GM12878 (cell line): Measurements from ENCODE around the gene TXNL4A. TPM values are rescaled to one million over a fixed set of nuclear protein-coding genes. Genes with fewer than 3 reads are reported as not detected.

Source experiments
- ATAC-seq: fragments of 200-7000 bp; cut with Tn5 transposase; 3 replicates; pipeline ENCODE4 v1.9.1; 2020; ENCODE audit warnings: mild to moderate bottlenecking, moderate library complexity
- BruUV-seq: library from RNA; stranded (reverse); fragments of 400-500 nt; replicated peaks from 2 replicates; lab custom pipeline; 2021; lab: Mats Ljungman, UMichigan
- CTCF ChIA-PET: fragments of 300-600 bp; sonication (Branson Sonifier 250); formaldehyde crosslinking; extraction: SDS; loops from one replicate; lab custom pipeline; 2021; ENCODE audit warnings: inconsistent platforms; lab: Yijun Ruan, JAX
- POLR2A ChIA-PET: fragments of 350-600 bp; formaldehyde crosslinking; extraction: SDS; loops from one replicate; lab custom pipeline; 2021; ENCODE audit warnings: inconsistent platforms; lab: Charles Lee
- RAD21 ChIA-PET: fragments of 300-600 bp; sonication (Branson Sonifier 250); formaldehyde crosslinking; loops from one replicate; lab custom pipeline; 2023; ENCODE audit warnings: antibody characterized with exemption; ENCODE audit not compliant: unreplicated experiment; lab: Charles Lee
- SMC1A ChIA-PET: fragments of 300-600 bp; sonication (Branson Sonifier 250); formaldehyde crosslinking; loops from one replicate; lab custom pipeline; 2023; ENCODE audit not compliant: unreplicated experiment, uncharacterized antibody; lab: Charles Lee
- DNase-seq: peaks from one replicate; pipeline ENCODE4 v3.0.0-alpha.2; 2011; ENCODE audit warnings: low read depth, low spot score
- FAIRE-seq: peaks from 3 replicates; lab custom pipeline; 2011; peaks lifted over from hg19 to GRCh38; lab: Jason Lieb, UNC
- H2AFZ ChIP-seq: 2 replicates; pipeline ENCODE4 v1.6.0; 2011; ENCODE audit warnings: low read depth, low read length, control low read depth; ENCODE audit not compliant: control insufficient read depth
- H3K27ac ChIP-seq: 2 replicates; pipeline ENCODE4 v1.5.1; 2011; ENCODE audit warnings: control low read depth; ENCODE audit not compliant: control insufficient read depth, insufficient read depth
- H3K27me3 ChIP-seq, 2 experiments: replicated peaks in 1 of 2; 2 replicates each; pipeline versions ENCODE4 v1.6.0 to v1.6.1; 2011; ENCODE audit warnings: low read length in 1 of 2; ENCODE audit not compliant: control insufficient read depth in 2 of 2, insufficient read depth in 2 of 2
- H3K36me3 ChIP-seq, 2 experiments: 2 replicates each; pipeline ENCODE4 v1.5.1; 2011; ENCODE audit warnings: low read length in 1 of 2; ENCODE audit not compliant: control insufficient read depth in 2 of 2, insufficient read depth in 2 of 2
- H3K4me1 ChIP-seq: 2 replicates; pipeline ENCODE4 v1.6.1; 2011; ENCODE audit warnings: mild to moderate bottlenecking, low read length, moderate library complexity, mixed read lengths; ENCODE audit not compliant: control insufficient read depth, insufficient read depth
- H3K4me2 ChIP-seq: 2 replicates; pipeline ENCODE4 v1.6.0; 2011; ENCODE audit warnings: control low read depth; ENCODE audit not compliant: control insufficient read depth, insufficient read depth
- H3K4me3 ChIP-seq: fragments of 200-600 bp; sonication (generic); 2 replicates; pipeline ENCODE4 v1.5.1; 2016
- H3K79me2 ChIP-seq: 2 replicates; pipeline ENCODE4 v1.6.0; 2011; ENCODE audit warnings: low read length; ENCODE audit not compliant: control insufficient read depth, insufficient read depth
- H3K9ac ChIP-seq: 2 replicates; pipeline ENCODE4 v1.8.0; 2011; ENCODE audit warnings: low read length, control low read depth, mixed read lengths; ENCODE audit not compliant: control insufficient read depth, insufficient read depth
- H3K9me3 ChIP-seq: replicated peaks from 3 replicates; pipeline ENCODE4 v1.5.1; 2011; ENCODE audit warnings: mild to moderate bottlenecking, low read length; ENCODE audit not compliant: control insufficient read depth, insufficient read depth
- H4K20me1 ChIP-seq: 2 replicates; pipeline ENCODE4 v1.6.0; 2011; ENCODE audit not compliant: control insufficient read depth, insufficient read depth
- FOXK2 ChIP-seq: fragments of 450-650 bp; IDR thresholded peaks from 2 replicates; pipeline ENCODE4 v1.6.1; 2017; ENCODE audit warnings: mild to moderate bottlenecking, moderate library complexity
- SRF ChIP-seq, 2 experiments: IDR thresholded peaks; 2 replicates each; pipeline ENCODE4 v1.6.1; 2011; ENCODE audit warnings: low read depth in 2 of 2, low read length in 2 of 2, mild to moderate bottlenecking in 1 of 2, moderate library complexity in 1 of 2
- WGBS: methylation state at CpG from one replicate; pipeline ENCODE4 v1.1.6; 2016; ENCODE audit warnings: low lambda C conversion rate; ENCODE audit not compliant: insufficient replicate concordance, insufficient coverage; ENCODE audit errors: missing lambda C conversion rate; 5-methylcytosine and 5-hydroxymethylcytosine counted together
- in situ Hi-C: fragments of 300-500 bp; cut with MboI; formaldehyde crosslinking; loops from 9 replicates; pipeline ENCODE4 v1.14.3; 2018; ENCODE audit warnings: mixed read lengths
- intact Hi-C: fragments of 100-400 bp; cut with micrococcal nuclease; formaldehyde crosslinking; loops from one replicate; pipeline ENCODE4 v1.14.2; 2022; ENCODE audit not compliant: unreplicated experiment
- polyA plus RNA-seq, 11 experiments: library from polyadenylated mRNA; depleted of rRNA in 4 of 11; unstranded in 6 of 11; stranded (reverse) in 5 of 11; fragments of >200 nt; fragmentation: Nextera tagmentation in 4 of 11; fragmentation: Illumina TruSeq in 1 of 11; extraction: Ambion mirVana in 4 of 11; extraction: Trizol in 1 of 11; gene quantifications; 1 replicate in 1 of 11; 2 replicates in 10 of 11; pipeline versions ENCODE4 v1.2.1 to v1.2.3, GENCODE V29; 2011 to 2016; ENCODE audit warnings: inconsistent platforms in 2 of 11, missing spikeins in 2 of 11, low read depth in 1 of 11
- total RNA-seq, 4 experiments: library from RNA; depleted of rRNA in 3 of 4; stranded (reverse); fragments of >200 nt in 3 of 4; fragmentation: Illumina TruSeq in 1 of 4; extraction: Trizol in 1 of 4; gene quantifications; 2 replicates each; pipeline versions ENCODE4 v1.2.1 to v1.2.3, GENCODE V29; 2013 to 2021

The TXNL4A gene
- total and polyA plus RNA-seq, 10 of the 15 experiments (the other 5 are each of a cell fraction or from before 2014, with no cell fraction given), result 38.4 to 329 (median 128) TPM

DNA sequence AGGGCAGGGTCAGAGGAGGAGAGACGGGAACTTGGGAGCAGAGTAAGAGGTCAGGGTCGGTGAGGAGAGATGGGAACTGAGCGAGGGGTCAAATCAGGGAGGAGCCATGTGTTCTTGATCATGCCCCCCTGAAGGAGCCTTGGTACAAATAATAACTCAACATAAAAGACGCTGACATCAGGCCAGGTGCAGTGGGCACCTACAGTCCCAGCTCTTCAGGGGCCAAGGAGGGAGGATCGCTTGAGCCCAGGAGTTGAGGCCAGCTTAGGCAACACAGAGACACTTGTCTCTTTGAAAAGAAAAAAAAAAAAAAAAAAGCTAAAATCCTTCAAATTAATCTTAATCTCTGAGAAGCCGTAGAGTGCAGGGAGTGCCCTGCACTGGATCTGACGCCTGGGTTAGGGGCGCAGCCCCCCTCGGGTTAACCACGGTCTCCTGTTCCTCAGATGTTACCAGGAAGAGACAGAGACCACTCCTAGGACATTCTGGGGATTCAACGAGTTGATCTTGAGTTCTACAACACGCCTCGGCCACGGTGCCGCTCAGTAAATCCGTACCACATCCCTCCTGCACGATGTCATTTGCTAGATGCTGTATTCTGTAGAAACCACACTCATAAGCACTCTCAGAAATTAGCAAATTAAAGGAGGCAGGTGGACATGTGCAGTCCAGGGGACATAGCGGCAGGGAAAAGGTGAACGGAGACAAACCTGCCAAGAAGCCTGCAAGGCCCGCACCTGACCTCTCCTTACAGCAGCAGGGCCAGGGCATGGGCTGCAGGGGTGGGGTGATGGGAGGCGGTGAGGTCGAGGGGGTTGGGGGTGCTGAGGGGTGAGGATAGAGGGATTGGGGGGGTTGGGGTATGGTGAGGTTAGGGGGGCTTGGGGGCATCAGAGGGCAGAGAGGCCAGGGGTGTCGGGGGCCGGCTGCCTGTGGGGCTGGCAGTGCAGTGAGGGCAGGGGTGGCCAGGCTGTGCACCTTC, 66.1 kb downstream of the TXNL4A start:
- Histone ChIP-seq H4K20me1 (no peaks in the 10 kb centered on the region), H3K4me2 (no peak overlapping the region), H2AFZ (no peak overlapping the region), H3K36me3 (peaks cover 0 to 14% of the 10 kb centered on the region in 2 experiments; a peak in 3 of 4 replicates), H3K4me3 (no peak overlapping the region), H3K27ac (no peak overlapping the region), H3K4me1 (no peaks in the 10 kb centered on the region), H3K27me3 (no peaks in the 10 kb centered on the region), H3K79me2 (no peaks in the 10 kb centered on the region), H3K9ac (no peak overlapping the region), H3K9me3 (peaks cover 7% of the 10 kb centered on the region; the same call in 2 of the 3 replicates)
- ChIA-PET RAD21 (no interaction called here), SMC1A (interaction anchor here (0.6 kb wide), 1 partner anchor 42 kb away, joined by 3 read pairs; no protein-coding TSS in a partner anchor), CTCF (no interaction called here), POLR2A (no interaction called here)
- no peak for ATAC-seq
- DNase-seq, result no peak
- no TSS peak for BruUV-seq
- FAIRE-seq, result no peak
- intact Hi-C loops, result no loop called here
- WGBS, result 98% methylated on average over 20 of the region's 24 CpGs
- TF ChIP-seq SRF (IDR thresholded peaks at IDR 0.05; ENCODE audit: low read depth in 2 of 2, low read length in 2 of 2) (no peak), FOXK2 (no peak)
- in situ Hi-C loops, result no loop called here

Other genes with a start within 250 kb of the TXNL4A start
- gene KCNG2, start 190.6 kb downstream of the TXNL4A start, total RNA-seq (2014; rRNA removed), result 0.23 TPM in 1 of 2 replicates, not detected in the other
- not detected in 2 replicates for gene KCNG2, start 190.6 kb downstream of the TXNL4A start, total RNA-seq (2014; rRNA removed; fragmentation: Illumina TruSeq; extraction: Trizol)
- not detected in 2 replicates for gene KCNG2, start 190.6 kb downstream of the TXNL4A start, total RNA-seq (2021)
- gene KCNG2, start 190.6 kb downstream of the TXNL4A start, polyA plus RNA-seq (2011; rRNA removed), result not detected in 2 replicates
- not detected in 2 replicates for gene KCNG2, start 190.6 kb downstream of the TXNL4A start, polyA plus RNA-seq (2014; fragmentation: Illumina TruSeq; extraction: Trizol)
- gene KCNG2, start 190.6 kb downstream of the TXNL4A start, polyA plus RNA-seq (2014; fragmentation: Nextera tagmentation; extraction: Ambion mirVana), result not detected
- gene KCNG2, start 190.6 kb downstream of the TXNL4A start, polyA plus RNA-seq (2014; rRNA removed), result not detected in 2 replicates
- gene KCNG2, start 190.6 kb downstream of the TXNL4A start, polyA plus RNA-seq (2016; fragmentation: Nextera tagmentation; extraction: Ambion mirVana), result under 1 TPM in 1 of 2 experiments, not detected in 1; 0.20 TPM
- gene SLC66A2, start 36.9 kb downstream of the TXNL4A start, total RNA-seq (2014; rRNA removed), result 36.7 and 40.2 TPM in 2 replicates
- 12.3 TPM in 2 replicates for gene SLC66A2, start 36.9 kb downstream of the TXNL4A start, total RNA-seq (2014; rRNA removed; fragmentation: Illumina TruSeq; extraction: Trizol)
- gene SLC66A2, start 36.9 kb downstream of the TXNL4A start, total RNA-seq (2021), result 41.0 and 42.5 TPM in 2 replicates
- gene SLC66A2, start 36.9 kb downstream of the TXNL4A start, polyA plus RNA-seq (2011; rRNA removed), result 9.4 and 17.3 TPM in 2 replicates
- 1.2 and 5.9 TPM in 2 replicates for gene SLC66A2, start 36.9 kb downstream of the TXNL4A start, polyA plus RNA-seq (2014; fragmentation: Illumina TruSeq; extraction: Trizol)
- 1 to 10 TPM in 1 of 2 experiments, under 1 TPM in 1; 0.69 to 2.7 TPM for gene SLC66A2, start 36.9 kb downstream of the TXNL4A start, polyA plus RNA-seq (2014; fragmentation: Nextera tagmentation; extraction: Ambion mirVana)
- 42.5 and 44.3 TPM in 2 replicates for gene SLC66A2, start 36.9 kb downstream of the TXNL4A start, polyA plus RNA-seq (2014; rRNA removed)
- 10 to 100 TPM in 1 of 2 experiments, 1 to 10 TPM in 1; 3.6 to 23.1 TPM for gene SLC66A2, start 36.9 kb downstream of the TXNL4A start, polyA plus RNA-seq (2016; fragmentation: Nextera tagmentation; extraction: Ambion mirVana)
- 10.1 and 12.8 TPM in 2 replicates for gene HSBP1L1, start 23.9 kb downstream of the TXNL4A start, total RNA-seq (2014; rRNA removed)
- gene HSBP1L1, start 23.9 kb downstream of the TXNL4A start, total RNA-seq (2014; rRNA removed; fragmentation: Illumina TruSeq; extraction: Trizol), result 6.7 TPM in 2 replicates
- gene HSBP1L1, start 23.9 kb downstream of the TXNL4A start, total RNA-seq (2021), result 4.9 and 5.7 TPM in 2 replicates
- 0.14 TPM in 1 of 2 replicates, not detected in the other for gene HSBP1L1, start 23.9 kb downstream of the TXNL4A start, polyA plus RNA-seq (2011; rRNA removed)
- gene HSBP1L1, start 23.9 kb downstream of the TXNL4A start, polyA plus RNA-seq (2014; fragmentation: Illumina TruSeq; extraction: Trizol), result 7.0 and 7.7 TPM in 2 replicates
- gene HSBP1L1, start 23.9 kb downstream of the TXNL4A start, polyA plus RNA-seq (2014; fragmentation: Nextera tagmentation; extraction: Ambion mirVana), result 1 to 10 TPM in 1 of 2 experiments, under 1 TPM in 1; 0.97 to 2.1 TPM
- gene HSBP1L1, start 23.9 kb downstream of the TXNL4A start, polyA plus RNA-seq (2014; rRNA removed), result 13.4 and 14.0 TPM in 2 replicates
- 1 to 10 TPM; 6.9 to 9.1 TPM for gene HSBP1L1, start 23.9 kb downstream of the TXNL4A start, polyA plus RNA-seq (2016; fragmentation: Nextera tagmentation; extraction: Ambion mirVana)
- gene RBFA, start 45.9 kb upstream of the TXNL4A start, total RNA-seq (2014; rRNA removed), result 56.0 and 59.3 TPM in 2 replicates
- 33.3 and 36.8 TPM in 2 replicates for gene RBFA, start 45.9 kb upstream of the TXNL4A start, total RNA-seq (2014; rRNA removed; fragmentation: Illumina TruSeq; extraction: Trizol)
- gene RBFA, start 45.9 kb upstream of the TXNL4A start, total RNA-seq (2021), result 38.7 and 41.2 TPM in 2 replicates
- 25.5 and 37.0 TPM in 2 replicates for gene RBFA, start 45.9 kb upstream of the TXNL4A start, polyA plus RNA-seq (2011; rRNA removed)
- 25.7 and 39.1 TPM in 2 replicates for gene RBFA, start 45.9 kb upstream of the TXNL4A start, polyA plus RNA-seq (2014; fragmentation: Illumina TruSeq; extraction: Trizol)
- 1 to 10 TPM; 7.2 to 9.1 TPM for gene RBFA, start 45.9 kb upstream of the TXNL4A start, polyA plus RNA-seq (2014; fragmentation: Nextera tagmentation; extraction: Ambion mirVana)
- 44.8 and 47.4 TPM in 2 replicates for gene RBFA, start 45.9 kb upstream of the TXNL4A start, polyA plus RNA-seq (2014; rRNA removed)
- gene RBFA, start 45.9 kb upstream of the TXNL4A start, polyA plus RNA-seq (2016; fragmentation: Nextera tagmentation; extraction: Ambion mirVana), result 10 to 100 TPM; 37.2 to 38.3 TPM
- gene ADNP2, start 120.7 kb upstream of the TXNL4A start, total RNA-seq (2014; rRNA removed), result 18.0 and 18.6 TPM in 2 replicates
- 16.2 and 17.8 TPM in 2 replicates for gene ADNP2, start 120.7 kb upstream of the TXNL4A start, total RNA-seq (2014; rRNA removed; fragmentation: Illumina TruSeq; extraction: Trizol)
- gene ADNP2, start 120.7 kb upstream of the TXNL4A start, total RNA-seq (2021), result 25.1 and 26.7 TPM in 2 replicates
- 9.9 and 14.1 TPM in 2 replicates for gene ADNP2, start 120.7 kb upstream of the TXNL4A start, polyA plus RNA-seq (2011; rRNA removed)
- 18.2 and 20.0 TPM in 2 replicates for gene ADNP2, start 120.7 kb upstream of the TXNL4A start, polyA plus RNA-seq (2014; fragmentation: Illumina TruSeq; extraction: Trizol)
- 10 to 100 TPM in 1 of 2 experiments, 1 to 10 TPM in 1; 6.9 to 13.1 TPM for gene ADNP2, start 120.7 kb upstream of the TXNL4A start, polyA plus RNA-seq (2014; fragmentation: Nextera tagmentation; extraction: Ambion mirVana)
- gene ADNP2, start 120.7 kb upstream of the TXNL4A start, polyA plus RNA-seq (2014; rRNA removed), result 12.8 and 13.0 TPM in 2 replicates
- 1 to 10 TPM; 3.7 to 9.3 TPM for gene ADNP2, start 120.7 kb upstream of the TXNL4A start, polyA plus RNA-seq (2016; fragmentation: Nextera tagmentation; extraction: Ambion mirVana)